Stimulated activated CD4-positive, alpha-beta T cell treated with anti-CD3 and anti-CD28 coated beads, Interleukin-2, amount 100 ng/mL, for 4 hours (primary cell): ENCODE data around the gene SLC25A43.
"Not testable (repeated sequence)": the region's sequence is repeated elsewhere in the genome, so short reads cannot be mapped to it uniquely, and the experiment has no call there.

ENCODE experiments used
- DNase-seq: peaks from one replicate; pipeline ENCODE4 v3.0.0-alpha.2; 2020; ENCODE audit warnings: low read depth

Gene SLC25A43

GRCh38 chrX:119398974-119399771 is at the start of gene SLC25A43:
SLC25A43 (plus strand) TSS chrX:119399336; CDS start chrX:119399404, 68 bp downstream.
- DNase-seq = peak; percentile 2

GRCh38 chrX:119359618-119360382 is 39.3 kb upstream of the SLC25A43 start:
- no peak for DNase-seq

GRCh38 chrX:119361451-119361850 is 37.7 kb upstream of the SLC25A43 start:
- not testable (repeated sequence) for DNase-seq

GRCh38 chrX:119362074-119362473 is 37.1 kb upstream of the SLC25A43 start:
- DNase-seq = not testable (repeated sequence)

- no peak for DNase-seq
These were observed 35.7 kb upstream of the SLC25A43 start for GRCh38 chrX:119363391-119363790.

GRCh38 chrX:119371861-119372260 is 27.3 kb upstream of the SLC25A43 start:
- not testable (repeated sequence) for DNase-seq

- no peak for DNase-seq
These were observed 24.4 kb upstream of the SLC25A43 start for GRCh38 chrX:119374736-119375135.

GRCh38 chrX:119375561-119375960 is 23.6 kb upstream of the SLC25A43 start:
- no peak for DNase-seq

- DNase-seq = no peak
These were observed 22.8 kb upstream of the SLC25A43 start for GRCh38 chrX:119376312-119376711.

GRCh38 chrX:119381349-119381944 is 17.7 kb upstream of the SLC25A43 start:
- DNase-seq = no peak

GRCh38 chrX:119382606-119383005 is 16.5 kb upstream of the SLC25A43 start:
- DNase-seq = no peak

- not testable (repeated sequence) for DNase-seq
These were observed 12.5 kb upstream of the SLC25A43 start for GRCh38 chrX:119386685-119387084.

- not testable (repeated sequence) for DNase-seq
These were observed 11.7 kb upstream of the SLC25A43 start for GRCh38 chrX:119387426-119387825.

- no peak for DNase-seq
These were observed 9.9 kb upstream of the SLC25A43 start for GRCh38 chrX:119389214-119389613.

GRCh38 chrX:119389871-119390501 is 9.2 kb upstream of the SLC25A43 start:
- no peak for DNase-seq

- no peak for DNase-seq
These were observed 7.9 kb upstream of the SLC25A43 start for GRCh38 chrX:119391279-119391678.

GRCh38 chrX:119393144-119393543 is 6.0 kb upstream of the SLC25A43 start:
- no peak for DNase-seq

- no peak for DNase-seq
These were observed 556 bp upstream of the SLC25A43 start for GRCh38 chrX:119398587-119398973.

- DNase-seq = no peak
These were observed 601 bp downstream of the SLC25A43 start for GRCh38 chrX:119399772-119400101.

GRCh38 chrX:119401569-119401968 is 2.4 kb downstream of the SLC25A43 start:
- DNase-seq = no peak

- no peak for DNase-seq
These were observed 3.5 kb downstream of the SLC25A43 start for GRCh38 chrX:119402588-119402987.

- no peak for DNase-seq
These were observed 7.6 kb downstream of the SLC25A43 start for GRCh38 chrX:119406776-119407175.
